Upper lobe of left lung (tissue), 4 donors: ENCODE measurements around the gene MYCBPAP.

Experiments used
- EP300 ChIP-seq, 4 donors: sonication (generic); formaldehyde crosslinking; IDR thresholded peaks; one replicate each; pipeline ENCODE4 v1.5.1; 2017; ENCODE audit warnings: antibody characterized with exemption in 4 of 4, control low read depth in 2 of 4
- POLR2A ChIP-seq, 4 donors: fragments of 450-650 bp; IDR thresholded peaks; one replicate each; pipeline ENCODE4 v1.5.1; 2016 to 2017; ENCODE audit warnings: antibody characterized with exemption in 4 of 4, mild to moderate bottlenecking in 2 of 4
- POLR2AphosphoS5 ChIP-seq, 2 donors: sonication (generic); formaldehyde crosslinking; IDR thresholded peaks; one replicate each; pipeline ENCODE4 v1.5.1; 2017; ENCODE audit warnings: antibody characterized with exemption in 2 of 2
- TF ChIP-seq, protein P1 (sequence below), 6 experiments: fragments of 450-650 bp in 4 of 6; fragments of 200-600 bp in 2 of 6; sonication (generic) in 2 of 6; IDR thresholded peaks; one replicate each; pipeline ENCODE4 v1.5.1; 2016 to 2019; ENCODE audit warnings: antibody characterized with exemption in 6 of 6

DNA sequence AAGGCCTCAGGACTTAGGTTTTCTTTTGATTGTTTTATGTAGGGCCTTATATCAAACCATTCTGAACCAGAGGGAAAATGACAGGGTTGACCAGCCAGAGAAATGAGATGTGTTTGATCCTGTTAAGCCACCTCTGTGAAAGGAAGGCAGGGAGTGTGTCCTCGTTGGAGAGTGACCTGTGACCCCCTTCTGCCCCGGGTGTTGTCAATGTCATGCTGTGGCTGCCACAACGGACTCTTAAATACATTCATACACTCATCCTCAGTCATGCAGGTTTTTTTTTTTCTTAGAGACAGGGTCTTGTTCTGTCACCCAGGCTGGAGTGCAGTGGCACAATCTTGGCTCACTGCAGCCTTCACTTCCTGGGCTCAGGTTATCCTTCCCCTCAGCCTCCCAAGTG lies 6.1 kb downstream of the MYCBPAP start:
- no peak for TF ChIP-seq EP300 (IDR thresholded peaks at IDR 0.05)
- TF ChIP-seq, protein P1, sequence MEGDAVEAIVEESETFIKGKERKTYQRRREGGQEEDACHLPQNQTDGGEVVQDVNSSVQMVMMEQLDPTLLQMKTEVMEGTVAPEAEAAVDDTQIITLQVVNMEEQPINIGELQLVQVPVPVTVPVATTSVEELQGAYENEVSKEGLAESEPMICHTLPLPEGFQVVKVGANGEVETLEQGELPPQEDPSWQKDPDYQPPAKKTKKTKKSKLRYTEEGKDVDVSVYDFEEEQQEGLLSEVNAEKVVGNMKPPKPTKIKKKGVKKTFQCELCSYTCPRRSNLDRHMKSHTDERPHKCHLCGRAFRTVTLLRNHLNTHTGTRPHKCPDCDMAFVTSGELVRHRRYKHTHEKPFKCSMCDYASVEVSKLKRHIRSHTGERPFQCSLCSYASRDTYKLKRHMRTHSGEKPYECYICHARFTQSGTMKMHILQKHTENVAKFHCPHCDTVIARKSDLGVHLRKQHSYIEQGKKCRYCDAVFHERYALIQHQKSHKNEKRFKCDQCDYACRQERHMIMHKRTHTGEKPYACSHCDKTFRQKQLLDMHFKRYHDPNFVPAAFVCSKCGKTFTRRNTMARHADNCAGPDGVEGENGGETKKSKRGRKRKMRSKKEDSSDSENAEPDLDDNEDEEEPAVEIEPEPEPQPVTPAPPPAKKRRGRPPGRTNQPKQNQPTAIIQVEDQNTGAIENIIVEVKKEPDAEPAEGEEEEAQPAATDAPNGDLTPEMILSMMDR (IDR thresholded peaks at IDR 0.05): no peak
- no peak for TF ChIP-seq POLR2AphosphoS5 (IDR thresholded peaks at IDR 0.05)
- no peak for TF ChIP-seq POLR2A (IDR thresholded peaks at IDR 0.05)
